ENCODE results near the gene MRPL22. TPM values are rescaled to one million over a fixed set of nuclear protein-coding genes. Genes with fewer than 3 reads are reported as not detected.
A peak's percentile ranks its signal among the peaks of the same experiment; 100 is the strongest.
"Not testable (repeated sequence)": the region's sequence is repeated elsewhere in the genome, so short reads cannot be mapped to it uniquely, and the experiment has no call there.

The MRPL22 gene
- total and polyA plus RNA-seq, 4 donors, result 17.2 to 42.3 (median 35.8) TPM

DNA sequence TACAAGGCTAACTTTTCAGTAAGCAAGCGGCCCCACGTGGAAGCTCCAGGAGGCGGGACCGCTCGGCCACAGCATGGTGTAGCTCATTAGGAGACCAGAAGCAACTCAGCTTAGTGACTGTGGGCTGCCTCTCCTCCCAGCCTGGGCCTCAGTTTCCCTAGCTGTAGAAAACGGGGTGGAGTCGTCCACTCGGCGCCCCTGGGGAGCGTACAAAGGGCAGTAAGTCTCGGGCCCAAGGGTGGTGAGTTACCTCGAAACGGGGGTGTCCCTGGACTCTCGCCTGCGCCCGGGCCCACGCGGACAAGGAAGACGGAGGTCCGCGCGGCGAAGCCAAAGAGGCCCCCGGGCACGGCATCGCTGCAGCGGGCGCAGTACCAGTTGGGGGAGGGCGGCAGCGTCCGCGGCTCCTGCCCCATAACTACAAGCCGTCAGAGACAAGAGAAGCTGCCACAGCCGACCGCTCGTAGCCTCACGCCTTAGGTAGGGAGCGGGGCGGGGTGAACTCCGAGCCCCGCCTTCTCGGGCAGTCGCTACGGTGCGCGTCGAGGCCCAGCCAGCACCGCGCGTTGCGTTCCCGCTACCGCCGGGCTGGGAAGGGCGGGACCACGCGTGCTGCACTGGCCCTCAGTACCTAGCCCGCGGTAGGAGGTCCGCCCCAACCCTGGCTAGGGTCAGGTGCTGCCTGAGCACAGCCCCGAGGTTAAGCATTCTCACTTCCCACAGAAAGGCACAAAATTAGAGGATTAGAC lies 3.0 kb upstream of the MRPL22 start, which contains the start of gene GEMIN5:
Gene GEMIN5 (minus strand): TSS at position 494 of the 749 bp plus-strand sequence. CDS start 78 bp downstream, at position 416.
- peaks cover 20% of the 10 kb centered on the region for H3K4me1 ChIP-seq (ENCODE audit: control insufficient read depth, insufficient read depth, low read length)
- WGBS (ENCODE audit: insufficient coverage), result 0% methylated on average over 61 of the region's 61 CpGs
- no peaks in the 10 kb centered on the region for H3K27me3 ChIP-seq (ENCODE audit: control insufficient read depth, insufficient read depth, low read length)
- H3K27ac ChIP-seq (ENCODE audit: low read depth, low read length), result peak within 1 kb of the TSS; percentile 76
- no peaks in the 10 kb centered on the region for H3K9me3 ChIP-seq (ENCODE audit: control insufficient read depth, insufficient read depth, low read length)
- peak; percentile 57 to 94 (median 70) for DNase-seq (ENCODE audit: low read depth in 4 of 6, low spot score in 6 of 6)
- H3K36me3 ChIP-seq (ENCODE audit: control insufficient read depth, insufficient read depth, low read length), result peaks cover 5% of the 10 kb centered on the region
- H3K4me3 ChIP-seq (ENCODE audit: low read depth, low read length), result peak within 1 kb of the TSS; percentile 89

DNA sequence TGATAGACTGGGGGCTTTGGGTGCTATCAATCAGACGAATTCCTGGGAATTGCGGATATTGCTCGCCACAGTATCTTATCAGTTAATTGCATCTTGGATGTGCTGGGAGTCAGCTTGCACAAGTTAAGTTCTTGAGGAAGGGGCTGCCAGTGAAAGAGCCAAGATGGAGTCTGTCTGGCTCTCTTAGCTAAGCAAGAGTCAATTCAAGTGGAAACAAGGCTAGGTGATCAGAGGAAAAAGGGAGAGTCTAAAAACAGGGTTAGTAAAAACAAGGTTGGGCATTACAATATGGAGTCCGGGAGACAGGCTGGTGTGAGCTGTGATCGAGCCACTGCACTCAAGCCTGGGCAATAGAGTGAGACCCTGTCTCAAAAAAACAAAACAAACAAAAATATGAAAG lies 1.5 kb upstream of the MRPL22 start:
- not testable (repeated sequence) for H3K27me3 ChIP-seq (ENCODE audit: control insufficient read depth, insufficient read depth, low read length); H3K27ac ChIP-seq (ENCODE audit: low read depth, low read length); DNase-seq (ENCODE audit: low read depth in 4 of 6, low spot score in 6 of 6); H3K4me3 ChIP-seq (ENCODE audit: low read depth, low read length); H3K36me3 ChIP-seq (ENCODE audit: control insufficient read depth, insufficient read depth, low read length); H3K9me3 ChIP-seq (ENCODE audit: control insufficient read depth, insufficient read depth, low read length)
- H3K4me1 ChIP-seq (ENCODE audit: control insufficient read depth, insufficient read depth, low read length), result peaks cover 22% of the 10 kb centered on the region
- 98% methylated on average over 4 of the region's 5 CpGs for WGBS (ENCODE audit: insufficient coverage)

DNA sequence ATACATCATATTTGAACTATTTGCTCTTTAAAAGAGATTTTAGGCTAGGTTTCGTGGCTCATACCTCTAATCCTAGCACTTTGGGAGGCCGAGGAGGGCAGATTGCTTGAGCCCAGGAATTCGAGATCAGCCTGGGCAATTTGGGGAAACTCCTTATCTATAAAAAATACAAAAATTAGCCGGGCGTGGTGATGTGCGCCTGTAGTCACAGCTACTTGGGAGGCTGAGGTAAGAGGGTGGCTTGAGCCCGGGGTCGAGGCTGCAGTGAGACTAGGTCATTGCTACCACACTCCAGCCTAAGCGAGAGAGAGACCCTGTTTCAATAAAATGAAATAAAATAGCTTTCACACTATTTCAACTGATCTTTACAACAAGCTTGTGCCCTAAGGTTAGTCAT lies 500 bp upstream of the MRPL22 start:
- DNase-seq (ENCODE audit: low read depth in 4 of 6, low spot score in 6 of 6), result peak in 1 of 6 donors; percentile 2
- H3K27me3 ChIP-seq (ENCODE audit: control insufficient read depth, insufficient read depth, low read length), result no peaks in the 10 kb centered on the region
- H3K36me3 ChIP-seq (ENCODE audit: control insufficient read depth, insufficient read depth, low read length), result peaks cover 2% of the 10 kb centered on the region
- WGBS (ENCODE audit: insufficient coverage), result no CpG with 5 or more reads among the region's 9 CpGs
- peaks cover 22% of the 10 kb centered on the region for H3K4me1 ChIP-seq (ENCODE audit: control insufficient read depth, insufficient read depth, low read length)
- H3K4me3 ChIP-seq (ENCODE audit: low read depth, low read length), result peak overlapping the region; percentile 68
- peak overlapping the region; percentile 79 for H3K27ac ChIP-seq (ENCODE audit: low read depth, low read length)
- H3K9me3 ChIP-seq (ENCODE audit: control insufficient read depth, insufficient read depth, low read length), result no peaks in the 10 kb centered on the region

DNA sequence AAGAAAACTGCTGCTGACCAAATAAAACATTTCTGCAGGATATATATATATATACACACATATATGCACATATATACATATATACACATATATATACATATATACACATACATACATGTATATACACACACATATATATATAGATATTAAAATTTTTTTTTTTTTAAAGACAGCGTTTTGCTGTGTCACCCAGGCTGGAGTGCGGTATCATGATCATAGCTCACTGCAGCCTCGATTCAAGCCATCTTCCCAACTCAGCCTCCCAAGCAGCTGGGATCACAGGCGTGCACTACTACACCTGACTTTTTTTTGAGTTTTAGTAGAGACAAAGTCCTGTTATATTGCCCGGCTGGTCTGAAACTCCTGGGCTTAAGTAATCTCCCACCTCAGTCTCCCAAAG lies 2.7 kb downstream of the MRPL22 start:
- H3K27ac ChIP-seq (ENCODE audit: low read depth, low read length), result no peak overlapping the region

DNA sequence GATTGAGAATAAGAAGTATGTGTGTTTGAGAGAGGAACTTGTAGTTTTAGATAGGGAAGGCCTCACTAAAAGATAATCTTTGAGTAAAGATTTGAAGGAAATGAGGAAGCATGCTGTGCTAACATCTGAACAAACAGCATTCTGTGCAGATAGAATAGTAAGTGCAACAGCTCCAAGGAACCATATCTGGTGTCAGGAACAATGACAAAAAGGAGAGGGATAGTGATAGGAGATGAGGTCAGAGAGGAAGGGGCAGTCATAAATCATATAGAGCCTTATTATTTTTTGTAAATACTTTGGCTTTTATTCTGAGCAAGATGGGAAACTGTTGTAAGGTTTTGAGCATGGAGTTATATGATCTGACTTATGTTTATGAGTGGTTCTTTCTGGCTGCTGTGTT lies 3.8 kb downstream of the MRPL22 start:
- Histone ChIP-seq H3K4me3 (ENCODE audit: low read depth, low read length) (no peak overlapping the region), H3K4me1 (ENCODE audit: control insufficient read depth, insufficient read depth, low read length) (peaks cover 12% of the 10 kb centered on the region), H3K9me3 (ENCODE audit: control insufficient read depth, insufficient read depth, low read length) (no peaks in the 10 kb centered on the region), H3K27me3 (ENCODE audit: control insufficient read depth, insufficient read depth, low read length) (no peaks in the 10 kb centered on the region), H3K27ac (ENCODE audit: low read depth, low read length) (no peak overlapping the region), H3K36me3 (ENCODE audit: control insufficient read depth, insufficient read depth, low read length) (peaks cover 2% of the 10 kb centered on the region)
- peak in 1 of 6 donors; percentile 9 for DNase-seq (ENCODE audit: low read depth in 4 of 6, low spot score in 6 of 6)

More for the DNA sequence above, 2.7 kb downstream of the MRPL22 start:
- DNase-seq (ENCODE audit: low read depth in 4 of 6, low spot score in 6 of 6), result no peak
- Histone ChIP-seq H3K9me3 (ENCODE audit: control insufficient read depth, insufficient read depth, low read length) (no peaks in the 10 kb centered on the region), H3K27me3 (ENCODE audit: control insufficient read depth, insufficient read depth, low read length) (no peaks in the 10 kb centered on the region), H3K4me3 (ENCODE audit: low read depth, low read length) (no peak overlapping the region), H3K4me1 (ENCODE audit: control insufficient read depth, insufficient read depth, low read length) (peaks cover 12% of the 10 kb centered on the region), H3K36me3 (ENCODE audit: control insufficient read depth, insufficient read depth, low read length) (peaks cover 2% of the 10 kb centered on the region)
- 80% methylated on average over 1 of the region's 5 CpGs for WGBS (ENCODE audit: insufficient coverage)

DNA sequence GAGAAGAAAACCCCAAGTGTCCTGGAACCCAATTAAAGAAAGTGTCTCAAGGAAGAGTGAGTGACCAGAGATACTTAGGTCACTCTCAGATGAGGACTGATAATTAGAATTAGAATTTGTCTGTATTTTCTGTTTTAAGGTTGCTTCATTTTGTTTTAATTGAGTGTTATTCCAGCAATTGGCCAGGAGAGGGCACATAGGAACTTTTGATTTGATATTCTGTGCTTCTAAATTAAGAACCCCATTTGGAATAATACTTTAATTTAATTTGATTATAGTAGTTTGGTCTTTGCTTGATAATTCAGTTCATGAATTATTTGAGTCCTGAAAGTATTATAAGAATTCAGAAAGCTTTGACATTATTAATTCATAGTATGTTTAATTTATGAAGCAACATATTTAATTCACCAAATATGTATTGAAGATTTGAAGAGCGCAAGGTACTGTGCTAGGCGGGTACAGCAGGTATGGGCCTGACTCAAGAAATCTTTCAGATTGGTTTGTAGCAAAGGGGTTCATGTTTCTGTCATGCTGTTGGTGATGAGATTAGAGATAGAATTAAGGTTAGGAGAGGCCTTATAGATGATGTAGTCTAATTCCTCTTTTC lies 4.9 kb downstream of the MRPL22 start:
- Histone ChIP-seq H3K9me3 (ENCODE audit: control insufficient read depth, insufficient read depth, low read length) (no peaks in the 10 kb centered on the region), H3K4me1 (ENCODE audit: control insufficient read depth, insufficient read depth, low read length) (peaks cover 6% of the 10 kb centered on the region), H3K4me3 (ENCODE audit: low read depth, low read length) (no peak overlapping the region), H3K27ac (ENCODE audit: low read depth, low read length) (no peak overlapping the region), H3K27me3 (ENCODE audit: control insufficient read depth, insufficient read depth, low read length) (no peaks in the 10 kb centered on the region), H3K36me3 (ENCODE audit: control insufficient read depth, insufficient read depth, low read length) (peaks cover 2% of the 10 kb centered on the region)
- DNase-seq (ENCODE audit: low read depth in 4 of 6, low spot score in 6 of 6), result peak in 2 of 6 donors; percentile 37 to 76
- 100% methylated on average over 2 of the region's 2 CpGs for WGBS (ENCODE audit: insufficient coverage)

DNA sequence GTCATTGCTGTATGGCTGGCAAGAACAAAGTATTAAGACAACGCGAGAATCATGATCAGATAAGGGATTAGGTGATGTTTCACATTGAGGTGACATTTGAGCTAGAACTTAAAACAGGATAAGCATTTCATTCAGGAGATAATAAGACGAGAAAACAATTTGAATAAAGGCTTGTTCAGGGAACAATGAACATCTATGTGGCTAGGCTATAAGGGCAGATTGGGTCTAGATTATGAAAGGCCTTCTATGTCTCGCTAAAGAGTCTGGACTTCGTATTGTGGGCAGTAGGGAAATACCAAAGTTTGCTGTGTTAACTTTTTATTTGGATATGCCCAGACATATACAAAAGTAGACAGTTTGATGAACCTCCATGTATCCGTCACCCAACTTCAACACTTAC lies 6.9 kb downstream of the MRPL22 start:
- H3K4me1 ChIP-seq (ENCODE audit: control insufficient read depth, insufficient read depth, low read length), result peaks cover 5% of the 10 kb centered on the region
- no peaks in the 10 kb centered on the region for H3K27me3 ChIP-seq (ENCODE audit: control insufficient read depth, insufficient read depth, low read length)
- WGBS (ENCODE audit: insufficient coverage), result 90% methylated on average over 3 of the region's 6 CpGs
- peak overlapping the region; percentile 33 for H3K27ac ChIP-seq (ENCODE audit: low read depth, low read length)
- H3K9me3 ChIP-seq (ENCODE audit: control insufficient read depth, insufficient read depth, low read length), result no peaks in the 10 kb centered on the region
- DNase-seq (ENCODE audit: low read depth in 4 of 6, low spot score in 6 of 6), result peak in 1 of 6 donors; percentile 8
- no peak overlapping the region for H3K4me3 ChIP-seq (ENCODE audit: low read depth, low read length)
- peaks cover 2% of the 10 kb centered on the region for H3K36me3 ChIP-seq (ENCODE audit: control insufficient read depth, insufficient read depth, low read length)

DNA sequence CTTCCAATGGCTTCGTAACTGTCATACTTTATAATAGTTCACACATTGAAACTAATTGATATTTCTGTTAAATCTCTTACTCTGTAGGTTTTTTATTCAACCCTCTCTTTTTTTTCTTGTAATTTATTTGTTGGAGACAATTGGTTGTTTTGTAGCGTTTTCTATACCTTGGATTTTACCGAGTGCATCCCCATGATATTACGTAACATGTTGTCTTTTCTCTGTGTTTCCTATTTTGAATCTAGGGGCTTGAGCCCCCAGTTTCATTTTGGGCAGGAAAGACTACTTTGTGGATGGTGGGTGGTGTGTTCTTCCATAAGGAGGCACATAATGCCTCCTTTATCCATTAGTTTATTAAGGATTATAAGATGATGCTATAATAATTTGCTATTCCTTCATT lies 7.4 kb downstream of the MRPL22 start:
- Histone ChIP-seq H3K36me3 (ENCODE audit: control insufficient read depth, insufficient read depth, low read length) (peaks cover 2% of the 10 kb centered on the region), H3K4me1 (ENCODE audit: control insufficient read depth, insufficient read depth, low read length) (peaks cover 5% of the 10 kb centered on the region), H3K4me3 (ENCODE audit: low read depth, low read length) (no peak overlapping the region), H3K27ac (ENCODE audit: low read depth, low read length) (no peak overlapping the region), H3K9me3 (ENCODE audit: control insufficient read depth, insufficient read depth, low read length) (no peaks in the 10 kb centered on the region), H3K27me3 (ENCODE audit: control insufficient read depth, insufficient read depth, low read length) (no peaks in the 10 kb centered on the region)
- WGBS (ENCODE audit: insufficient coverage), result no CpG with 5 or more reads among the region's 4 CpGs
- DNase-seq (ENCODE audit: low read depth in 4 of 6, low spot score in 6 of 6), result no peak

DNA sequence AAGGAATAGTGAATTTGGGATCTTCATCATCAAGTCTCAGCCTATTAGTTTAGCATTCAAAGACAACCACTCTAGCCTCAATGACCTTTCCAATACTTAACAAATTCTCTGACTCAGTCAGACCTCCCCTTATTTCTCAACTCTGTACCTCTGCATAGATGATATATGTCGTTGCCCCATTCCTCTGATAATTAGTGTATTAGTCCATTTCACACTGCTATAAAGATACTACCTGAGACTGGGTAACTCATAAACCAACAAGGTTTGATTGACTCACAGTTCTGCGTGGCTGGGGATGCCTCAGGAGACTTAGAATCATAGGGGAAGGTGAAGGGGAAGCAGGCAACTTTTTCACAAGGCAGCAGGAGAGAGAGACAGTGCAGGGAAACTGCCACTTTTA lies 8.9 kb downstream of the MRPL22 start:
- Histone ChIP-seq H3K4me1 (ENCODE audit: control insufficient read depth, insufficient read depth, low read length) (peaks cover 3% of the 10 kb centered on the region), H3K9me3 (ENCODE audit: control insufficient read depth, insufficient read depth, low read length) (no peaks in the 10 kb centered on the region), H3K4me3 (ENCODE audit: low read depth, low read length) (no peak overlapping the region), H3K27me3 (ENCODE audit: control insufficient read depth, insufficient read depth, low read length) (no peaks in the 10 kb centered on the region), H3K36me3 (ENCODE audit: control insufficient read depth, insufficient read depth, low read length) (no peaks in the 10 kb centered on the region), H3K27ac (ENCODE audit: low read depth, low read length) (no peak overlapping the region)
- DNase-seq (ENCODE audit: low read depth in 4 of 6, low spot score in 6 of 6), result no peak
- no CpG with 5 or more reads among the region's 2 CpGs for WGBS (ENCODE audit: insufficient coverage)

DNA sequence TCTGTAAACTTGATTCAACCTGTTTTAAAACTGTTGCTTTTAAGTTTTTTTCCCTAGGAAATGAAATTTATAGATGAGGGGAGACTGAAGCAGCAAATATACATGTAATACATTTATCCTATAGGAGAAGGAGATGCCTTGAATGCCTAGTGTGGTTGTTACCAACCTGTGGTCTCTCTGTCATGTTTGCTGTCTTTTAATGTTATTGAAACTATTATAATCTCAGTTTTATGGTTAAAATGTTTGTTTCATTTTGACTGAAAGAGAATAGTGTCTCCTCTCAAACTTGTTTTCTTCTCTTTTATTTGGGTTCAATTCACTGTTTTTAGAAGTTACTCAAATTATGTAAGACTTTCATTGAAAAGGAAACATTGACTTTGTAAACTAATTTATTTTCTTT lies 15.8 kb downstream of the MRPL22 start:
- no peaks in the 10 kb centered on the region for H3K9me3 ChIP-seq (ENCODE audit: control insufficient read depth, insufficient read depth, low read length)
- H3K4me3 ChIP-seq (ENCODE audit: low read depth, low read length), result no peak overlapping the region
- H3K4me1 ChIP-seq (ENCODE audit: control insufficient read depth, insufficient read depth, low read length), result no peaks in the 10 kb centered on the region
- no peak for DNase-seq (ENCODE audit: low read depth in 4 of 6, low spot score in 6 of 6)
- no peak overlapping the region for H3K27ac ChIP-seq (ENCODE audit: low read depth, low read length)
- H3K36me3 ChIP-seq (ENCODE audit: control insufficient read depth, insufficient read depth, low read length), result peaks cover 12% of the 10 kb centered on the region
- H3K27me3 ChIP-seq (ENCODE audit: control insufficient read depth, insufficient read depth, low read length), result no peaks in the 10 kb centered on the region

All from spinal cord (tissue), 10 donors.